Measurements from ENCODE around the gene NCOA5.

The NCOA5 gene

DNA sequence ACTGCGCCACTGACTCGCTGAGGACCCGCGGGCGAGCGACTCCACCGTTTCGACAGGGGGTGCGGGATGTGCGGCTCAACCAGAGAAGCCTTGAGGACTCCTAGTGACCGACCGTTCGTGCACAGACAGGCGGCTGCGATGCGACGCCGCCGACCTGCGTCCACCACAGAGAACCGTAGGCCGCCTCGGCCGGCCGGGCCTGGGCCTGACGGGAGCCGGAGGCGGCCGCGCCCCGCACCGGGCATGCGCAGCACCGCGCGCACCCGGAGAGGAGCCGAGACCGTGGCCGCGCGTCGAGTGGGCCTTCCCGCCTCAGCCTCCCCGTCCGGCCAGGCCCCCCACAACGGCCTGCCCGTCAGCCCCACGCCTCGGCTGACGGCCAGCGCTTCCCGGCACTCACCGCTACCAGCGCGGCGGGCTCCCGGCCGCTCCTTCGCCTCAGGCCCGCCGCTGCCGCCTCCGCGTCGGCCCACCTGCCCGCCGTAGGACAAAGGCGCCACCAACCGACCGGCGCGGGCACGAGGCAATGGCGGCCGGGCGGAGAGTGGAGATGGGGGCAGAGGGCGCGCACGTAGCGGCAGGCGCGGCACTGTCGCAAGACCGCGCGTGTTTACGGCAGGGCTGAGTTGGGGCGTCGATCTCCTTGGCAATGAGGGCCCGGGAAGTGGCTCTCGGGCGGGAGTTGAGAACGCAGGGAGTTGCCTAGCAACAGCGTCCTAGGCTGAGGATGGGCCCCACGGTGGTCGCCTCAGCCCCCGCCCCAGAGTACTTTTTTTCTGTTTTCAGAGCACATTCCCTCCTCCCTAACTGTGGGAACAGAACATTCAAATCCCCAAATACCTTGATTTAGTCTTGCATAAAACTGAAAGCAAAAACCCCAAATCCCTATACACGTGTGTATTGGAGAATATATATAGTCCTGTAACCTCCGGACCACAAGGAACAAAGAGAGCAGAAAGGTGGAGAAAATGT is at the start of gene NCOA5:
NCOA5 (minus strand) TSS at position 546 of the 972 bp plus-strand sequence. CDS start 10,538 bp downstream, outside the sequence.
- TF ChIP-seq, protein P1, sequence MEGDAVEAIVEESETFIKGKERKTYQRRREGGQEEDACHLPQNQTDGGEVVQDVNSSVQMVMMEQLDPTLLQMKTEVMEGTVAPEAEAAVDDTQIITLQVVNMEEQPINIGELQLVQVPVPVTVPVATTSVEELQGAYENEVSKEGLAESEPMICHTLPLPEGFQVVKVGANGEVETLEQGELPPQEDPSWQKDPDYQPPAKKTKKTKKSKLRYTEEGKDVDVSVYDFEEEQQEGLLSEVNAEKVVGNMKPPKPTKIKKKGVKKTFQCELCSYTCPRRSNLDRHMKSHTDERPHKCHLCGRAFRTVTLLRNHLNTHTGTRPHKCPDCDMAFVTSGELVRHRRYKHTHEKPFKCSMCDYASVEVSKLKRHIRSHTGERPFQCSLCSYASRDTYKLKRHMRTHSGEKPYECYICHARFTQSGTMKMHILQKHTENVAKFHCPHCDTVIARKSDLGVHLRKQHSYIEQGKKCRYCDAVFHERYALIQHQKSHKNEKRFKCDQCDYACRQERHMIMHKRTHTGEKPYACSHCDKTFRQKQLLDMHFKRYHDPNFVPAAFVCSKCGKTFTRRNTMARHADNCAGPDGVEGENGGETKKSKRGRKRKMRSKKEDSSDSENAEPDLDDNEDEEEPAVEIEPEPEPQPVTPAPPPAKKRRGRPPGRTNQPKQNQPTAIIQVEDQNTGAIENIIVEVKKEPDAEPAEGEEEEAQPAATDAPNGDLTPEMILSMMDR (conservative IDR thresholded peaks at IDR 0.05; ENCODE audit: control insufficient read depth, insufficient read depth, low read depth, low read length), result no peak
- peak; percentile 94 for DNase-seq (ENCODE audit: low read depth)
- H3K4me3 ChIP-seq (ENCODE audit: control insufficient read depth, low read depth, low read length), result peak within 1 kb of the TSS; percentile 80

DNA sequence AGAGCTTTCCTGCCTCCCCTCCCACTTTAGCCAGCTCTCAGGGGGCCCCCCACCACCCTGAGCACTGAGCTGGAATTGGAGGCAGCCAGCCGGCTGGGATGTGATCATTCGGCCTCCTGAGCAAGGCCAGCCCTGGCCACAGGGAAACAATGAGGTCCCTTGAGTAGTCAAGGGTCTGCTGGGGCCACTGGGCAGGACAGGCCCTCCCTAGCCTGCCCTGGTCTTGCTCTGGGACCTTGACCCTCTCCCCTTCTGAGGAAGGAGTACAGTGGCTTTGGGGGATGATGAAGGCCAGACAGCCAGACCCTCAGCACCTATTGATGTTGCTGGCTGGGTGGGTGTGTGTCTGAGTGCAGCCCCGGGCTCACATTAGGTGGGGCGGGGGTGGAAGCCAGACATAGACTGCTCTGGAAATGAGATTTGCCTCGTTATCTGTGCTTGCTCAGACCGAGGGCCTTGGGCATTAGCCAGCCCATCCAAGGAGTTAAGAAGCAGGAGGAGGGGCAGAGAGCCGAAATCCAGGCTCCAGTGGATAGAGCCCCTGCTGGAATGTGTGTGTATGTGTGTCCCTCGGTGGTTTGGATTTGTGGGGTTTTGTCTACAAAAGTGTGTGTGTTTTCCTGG is 49.6 kb upstream of the NCOA5 start:
- H3K4me3 ChIP-seq (ENCODE audit: control insufficient read depth, low read depth, low read length), result no peak overlapping the region
- DNase-seq (ENCODE audit: low read depth), result no peak
- TF ChIP-seq, protein P1 (conservative IDR thresholded peaks at IDR 0.05; ENCODE audit: control insufficient read depth, insufficient read depth, low read depth, low read length), result no peak

DNA sequence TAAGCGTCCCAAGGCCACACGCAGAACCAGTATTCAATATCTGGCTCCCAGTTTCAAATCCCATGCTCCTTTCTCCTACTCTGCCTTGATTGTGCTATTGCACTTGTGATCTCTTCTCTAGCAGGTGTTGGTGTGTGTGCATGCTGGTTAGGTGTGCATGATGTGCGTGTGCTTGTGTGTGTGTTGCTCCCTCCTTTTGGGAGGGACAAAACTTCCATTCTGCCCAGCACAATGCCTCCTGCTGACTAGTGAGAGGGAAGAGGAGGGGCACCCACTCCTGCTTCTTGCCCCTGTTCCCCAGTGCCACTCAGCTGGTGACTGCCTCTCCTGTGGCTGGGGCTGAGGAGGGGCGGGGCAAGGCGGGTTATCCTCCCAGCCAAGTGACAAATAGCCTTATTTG is 48.1 kb upstream of the NCOA5 start:
- H3K4me3 ChIP-seq (ENCODE audit: control insufficient read depth, low read depth, low read length), result no peak overlapping the region

DNA sequence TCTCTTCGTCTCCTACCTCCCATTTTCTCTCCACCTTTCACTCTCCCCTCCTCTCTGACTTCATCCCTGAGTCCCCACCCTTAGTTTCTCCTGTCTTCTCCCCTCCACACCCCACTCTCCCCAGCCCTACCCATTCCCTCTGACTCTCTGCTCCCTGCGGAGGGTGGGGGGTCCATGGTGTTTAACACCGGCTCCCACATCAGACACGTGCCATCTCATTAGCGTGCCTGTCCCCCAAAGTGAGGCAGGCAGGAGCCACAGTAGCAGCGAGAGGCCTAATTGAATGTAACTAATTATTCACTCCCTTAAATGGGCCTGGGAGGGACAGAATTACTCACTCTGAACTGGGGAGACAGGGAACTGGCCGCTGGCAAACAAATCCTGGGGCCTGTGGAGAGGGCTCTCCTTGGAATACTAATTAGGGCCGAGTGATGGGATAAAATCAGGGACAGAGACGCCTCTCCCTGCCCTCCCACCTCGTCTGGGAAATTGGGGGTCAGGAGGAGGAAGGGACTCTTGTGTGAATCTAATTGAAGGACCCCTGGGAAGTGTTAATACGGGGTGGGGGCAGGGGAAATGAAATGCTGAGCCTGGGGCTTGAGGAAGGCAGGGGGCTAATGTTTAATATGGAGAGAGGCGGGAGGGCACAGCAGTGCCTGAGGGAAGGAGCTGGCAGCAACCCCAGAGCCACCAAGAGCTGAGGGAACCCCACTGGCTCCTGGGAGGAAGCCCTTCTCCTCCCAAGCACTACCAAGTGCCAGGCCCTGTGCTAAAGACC is 46.3 kb upstream of the NCOA5 start:
- no peak overlapping the region for H3K4me3 ChIP-seq (ENCODE audit: control insufficient read depth, low read depth, low read length)
- TF ChIP-seq, protein P1 (conservative IDR thresholded peaks at IDR 0.05; ENCODE audit: control insufficient read depth, insufficient read depth, low read depth, low read length), result no peak
- DNase-seq (ENCODE audit: low read depth), result no peak

More for the DNA sequence above, 48.1 kb upstream of the NCOA5 start:
- TF ChIP-seq, protein P1 (conservative IDR thresholded peaks at IDR 0.05; ENCODE audit: control insufficient read depth, insufficient read depth, low read depth, low read length), result no peak
- DNase-seq (ENCODE audit: low read depth), result no peak

- no peak for DNase-seq (ENCODE audit: low read depth)
- H3K4me3 ChIP-seq (ENCODE audit: control insufficient read depth, low read depth, low read length), result no peak overlapping the region
- TF ChIP-seq, protein P1 (conservative IDR thresholded peaks at IDR 0.05; ENCODE audit: control insufficient read depth, insufficient read depth, low read depth, low read length), result no peak
Measured at GRCh38 chr20:46134716-46135115, 45.0 kb upstream of the NCOA5 start.

DNA sequence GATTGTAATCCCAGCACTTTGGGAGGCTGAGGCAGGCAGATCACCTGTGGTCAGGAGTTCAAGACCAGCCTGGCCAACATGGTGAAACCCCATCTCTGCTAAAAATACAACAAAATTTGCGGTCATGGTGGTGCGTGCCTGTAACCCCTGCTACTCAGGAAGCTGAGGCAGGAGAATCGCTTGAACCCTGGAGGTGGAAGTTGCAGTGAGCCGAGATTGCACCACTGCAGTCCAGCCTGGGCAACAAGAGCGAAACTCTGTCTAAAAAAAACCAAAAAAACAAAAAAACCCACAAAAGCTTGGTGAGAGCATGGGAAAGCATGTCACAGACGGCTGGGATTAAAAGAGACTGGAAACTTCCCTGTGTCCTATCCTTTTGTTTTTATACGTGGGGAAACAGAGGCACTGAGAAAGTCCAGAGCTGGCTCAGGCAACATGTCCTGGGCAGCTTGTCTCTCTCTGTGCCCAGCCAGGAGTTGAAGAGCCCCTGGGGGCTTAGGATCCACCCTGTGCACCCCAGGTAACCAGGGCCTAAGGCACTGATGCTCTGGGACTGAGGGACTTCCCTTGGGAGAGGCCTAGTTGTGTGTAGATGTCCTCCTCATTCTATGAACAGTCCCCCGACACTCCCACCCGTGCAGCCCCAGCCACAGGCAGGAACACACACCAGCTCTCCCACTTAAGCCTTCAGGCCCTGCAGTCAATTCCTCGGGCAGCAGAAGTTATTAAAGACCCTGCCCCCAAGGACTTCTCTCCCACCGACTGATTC is 44.3 kb upstream of the NCOA5 start:
- H3K4me3 ChIP-seq (ENCODE audit: control insufficient read depth, low read depth, low read length), result no peak overlapping the region
- DNase-seq (ENCODE audit: low read depth), result no peak
- TF ChIP-seq, protein P1 (conservative IDR thresholded peaks at IDR 0.05; ENCODE audit: control insufficient read depth, insufficient read depth, low read depth, low read length), result no peak

Data from fibroblast of mammary gland (primary cell).